GM12878 (cell line): Measurements from ENCODE around the gene NFU1. TPM values are rescaled to one million over a fixed set of nuclear protein-coding genes. Genes with fewer than 3 reads are reported as not detected.

Experiments used
- ATAC-seq: fragments of 200-7000 bp; cut with Tn5 transposase; 3 replicates; pipeline ENCODE4 v1.9.1; 2020; ENCODE audit warnings: mild to moderate bottlenecking, moderate library complexity
- BruUV-seq: library from RNA; stranded (reverse); fragments of 400-500 nt; replicated peaks from 2 replicates; lab custom pipeline; 2021; lab: Mats Ljungman, UMichigan
- CTCF ChIA-PET: fragments of 300-600 bp; sonication (Branson Sonifier 250); formaldehyde crosslinking; extraction: SDS; loops from one replicate; lab custom pipeline; 2021; ENCODE audit warnings: inconsistent platforms; lab: Yijun Ruan, JAX
- POLR2A ChIA-PET: fragments of 350-600 bp; formaldehyde crosslinking; extraction: SDS; loops from one replicate; lab custom pipeline; 2021; ENCODE audit warnings: inconsistent platforms; lab: Charles Lee
- RAD21 ChIA-PET: fragments of 300-600 bp; sonication (Branson Sonifier 250); formaldehyde crosslinking; loops from one replicate; lab custom pipeline; 2023; ENCODE audit warnings: antibody characterized with exemption; ENCODE audit not compliant: unreplicated experiment; lab: Charles Lee
- SMC1A ChIA-PET: fragments of 300-600 bp; sonication (Branson Sonifier 250); formaldehyde crosslinking; loops from one replicate; lab custom pipeline; 2023; ENCODE audit not compliant: unreplicated experiment, uncharacterized antibody; lab: Charles Lee
- DNase-seq: peaks from one replicate; pipeline ENCODE4 v3.0.0-alpha.2; 2011; ENCODE audit warnings: low read depth, low spot score
- FAIRE-seq: peaks from 3 replicates; lab custom pipeline; 2011; peaks lifted over from hg19 to GRCh38; lab: Jason Lieb, UNC
- H2AFZ ChIP-seq: 2 replicates; pipeline ENCODE4 v1.6.0; 2011; ENCODE audit warnings: low read depth, low read length, control low read depth; ENCODE audit not compliant: control insufficient read depth
- H3K27ac ChIP-seq: 2 replicates; pipeline ENCODE4 v1.5.1; 2011; ENCODE audit warnings: control low read depth; ENCODE audit not compliant: control insufficient read depth, insufficient read depth
- H3K27me3 ChIP-seq, 2 experiments: replicated peaks in 1 of 2; 2 replicates each; pipeline versions ENCODE4 v1.6.0 to v1.6.1; 2011; ENCODE audit warnings: low read length in 1 of 2; ENCODE audit not compliant: control insufficient read depth in 2 of 2, insufficient read depth in 2 of 2
- H3K36me3 ChIP-seq, 2 experiments: 2 replicates each; pipeline ENCODE4 v1.5.1; 2011; ENCODE audit warnings: low read length in 1 of 2; ENCODE audit not compliant: control insufficient read depth in 2 of 2, insufficient read depth in 2 of 2
- H3K4me1 ChIP-seq: 2 replicates; pipeline ENCODE4 v1.6.1; 2011; ENCODE audit warnings: mild to moderate bottlenecking, low read length, moderate library complexity, mixed read lengths; ENCODE audit not compliant: control insufficient read depth, insufficient read depth
- H3K4me2 ChIP-seq: 2 replicates; pipeline ENCODE4 v1.6.0; 2011; ENCODE audit warnings: control low read depth; ENCODE audit not compliant: control insufficient read depth, insufficient read depth
- H3K4me3 ChIP-seq: fragments of 200-600 bp; sonication (generic); 2 replicates; pipeline ENCODE4 v1.5.1; 2016
- H3K79me2 ChIP-seq: 2 replicates; pipeline ENCODE4 v1.6.0; 2011; ENCODE audit warnings: low read length; ENCODE audit not compliant: control insufficient read depth, insufficient read depth
- H3K9ac ChIP-seq: 2 replicates; pipeline ENCODE4 v1.8.0; 2011; ENCODE audit warnings: low read length, control low read depth, mixed read lengths; ENCODE audit not compliant: control insufficient read depth, insufficient read depth
- H3K9me3 ChIP-seq: replicated peaks from 3 replicates; pipeline ENCODE4 v1.5.1; 2011; ENCODE audit warnings: mild to moderate bottlenecking, low read length; ENCODE audit not compliant: control insufficient read depth, insufficient read depth
- H4K20me1 ChIP-seq: 2 replicates; pipeline ENCODE4 v1.6.0; 2011; ENCODE audit not compliant: control insufficient read depth, insufficient read depth
- BRCA1 ChIP-seq: IDR thresholded peaks from 2 replicates; pipeline ENCODE4 v1.6.1; 2011; ENCODE audit warnings: low read depth, low read length, improper control_type of control experiment
- CHD2 ChIP-seq: IDR thresholded peaks from 2 replicates; pipeline ENCODE4 v1.6.1; 2011; ENCODE audit warnings: low read depth, low read length, improper control_type of control experiment, borderline replicate concordance
- CHD4 ChIP-seq: fragments of 200-600 bp; sonication (generic); IDR thresholded peaks from 2 replicates; pipeline ENCODE4 v1.6.1; 2016; ENCODE audit warnings: mild to moderate bottlenecking
- CREB1 ChIP-seq: IDR thresholded peaks from 2 replicates; pipeline ENCODE4 v1.6.1; 2012; ENCODE audit warnings: low read depth, mild to moderate bottlenecking, inconsistent platforms
- HCFC1 ChIP-seq: fragments of 150-350 bp; IDR thresholded peaks from 2 replicates; pipeline ENCODE4 v1.6.1; 2014; ENCODE audit warnings: low read length
- JUND ChIP-seq: IDR thresholded peaks from 2 replicates; pipeline ENCODE4 v1.6.1; 2012; ENCODE audit warnings: low read depth, mild to moderate bottlenecking, low read length, improper control_type of control experiment, moderate library complexity
- MTA2 ChIP-seq: fragments of 450-650 bp; IDR thresholded peaks from 2 replicates; pipeline ENCODE4 v1.6.1; 2016; ENCODE audit warnings: low read depth, mild to moderate bottlenecking, moderate library complexity
- NR2C2 ChIP-seq: IDR thresholded peaks from 2 replicates; pipeline ENCODE4 v1.6.1; 2011; ENCODE audit warnings: borderline replicate concordance, low read depth; ENCODE audit not compliant: control insufficient read depth, insufficient read length
- SP1 ChIP-seq: IDR thresholded peaks from one replicate; pipeline ENCODE4 v1.6.1; 2011; ENCODE audit warnings: low read depth, low read length
- SREBF1 ChIP-seq: IDR thresholded peaks from 2 replicates; pipeline ENCODE4 v1.6.1; 2012; ENCODE audit warnings: mild to moderate bottlenecking, low read length
- STAT1 ChIP-seq: fragments of 450-650 bp; conservative IDR thresholded peaks from 2 replicates; pipeline ENCODE4 v1.6.1; 2014; ENCODE audit warnings: antibody characterized with exemption, mild to moderate bottlenecking
- TCF12 ChIP-seq: IDR thresholded peaks from 2 replicates; pipeline ENCODE4 v1.6.1; 2011; ENCODE audit warnings: low read depth, mild to moderate bottlenecking, low read length
- ZSCAN29 ChIP-seq: fragments of 450-650 bp; IDR thresholded peaks from 2 replicates; pipeline ENCODE4 v1.6.1; 2017; ENCODE audit warnings: mild to moderate bottlenecking, moderate library complexity
- WGBS: methylation state at CpG from one replicate; pipeline ENCODE4 v1.1.6; 2016; ENCODE audit warnings: low lambda C conversion rate; ENCODE audit not compliant: insufficient replicate concordance, insufficient coverage; ENCODE audit errors: missing lambda C conversion rate; 5-methylcytosine and 5-hydroxymethylcytosine counted together
- in situ Hi-C: fragments of 300-500 bp; cut with MboI; formaldehyde crosslinking; loops from 9 replicates; pipeline ENCODE4 v1.14.3; 2018; ENCODE audit warnings: mixed read lengths
- intact Hi-C: fragments of 100-400 bp; cut with micrococcal nuclease; formaldehyde crosslinking; loops from one replicate; pipeline ENCODE4 v1.14.2; 2022; ENCODE audit not compliant: unreplicated experiment
- polyA plus RNA-seq, 11 experiments: library from polyadenylated mRNA; depleted of rRNA in 4 of 11; unstranded in 6 of 11; stranded (reverse) in 5 of 11; fragments of >200 nt; fragmentation: Nextera tagmentation in 4 of 11; fragmentation: Illumina TruSeq in 1 of 11; extraction: Ambion mirVana in 4 of 11; extraction: Trizol in 1 of 11; gene quantifications; 1 replicate in 1 of 11; 2 replicates in 10 of 11; pipeline versions ENCODE4 v1.2.1 to v1.2.3, GENCODE V29; 2011 to 2016; ENCODE audit warnings: inconsistent platforms in 2 of 11, missing spikeins in 2 of 11, low read depth in 1 of 11
- total RNA-seq, 4 experiments: library from RNA; depleted of rRNA in 3 of 4; stranded (reverse); fragments of >200 nt in 3 of 4; fragmentation: Illumina TruSeq in 1 of 4; extraction: Trizol in 1 of 4; gene quantifications; 2 replicates each; pipeline versions ENCODE4 v1.2.1 to v1.2.3, GENCODE V29; 2013 to 2021
- TF ChIP-seq, protein P1 (sequence below): fragments of 450-650 bp; IDR thresholded peaks from 2 replicates; pipeline ENCODE4 v1.6.1; 2018; ENCODE audit warnings: mild to moderate bottlenecking, low read depth, moderate library complexity; ENCODE audit not compliant: partially characterized antibody
- TF ChIP-seq, protein P2 (sequence below): IDR thresholded peaks from 2 replicates; pipeline ENCODE4 v1.6.1; 2011; ENCODE audit warnings: low read depth, low read length, improper control_type of control experiment, borderline replicate concordance
- TF ChIP-seq, protein P3 (sequence below): IDR thresholded peaks from 2 replicates; pipeline ENCODE4 v1.6.1; 2012; ENCODE audit warnings: low read length, inconsistent platforms
- TF ChIP-seq, protein P4 (sequence below): fragments of 450-650 bp; IDR thresholded peaks from 2 replicates; pipeline ENCODE4 v1.6.1; 2018; ENCODE audit warnings: borderline replicate concordance, mild to moderate bottlenecking; ENCODE audit not compliant: partially characterized antibody

The NFU1 gene
- total and polyA plus RNA-seq, 10 of the 15 experiments (the other 5 are each of a cell fraction or from before 2014, with no cell fraction given), result 27.3 to 86.0 (median 41.5) TPM

DNA sequence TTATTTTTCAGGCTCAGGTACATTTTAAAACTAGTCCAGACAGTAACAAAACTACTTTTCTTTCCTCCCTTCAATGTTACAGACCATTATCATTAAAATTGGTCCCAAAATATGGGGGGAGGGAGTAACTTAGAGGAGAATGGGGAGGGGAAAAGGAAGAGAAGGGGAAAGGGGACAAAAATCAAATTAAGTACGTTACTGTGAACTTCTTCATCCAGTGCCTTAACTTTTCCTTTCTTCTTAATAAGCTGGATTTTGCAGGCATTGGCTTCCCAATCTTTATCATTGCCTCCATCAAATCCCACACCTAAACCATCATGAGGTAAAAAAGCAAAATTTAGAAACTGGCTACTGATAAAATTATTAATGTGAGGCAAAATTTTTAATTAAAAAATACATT is 67.4 kb downstream of the NFU1 start (continued):
- TF ChIP-seq, protein P1, sequence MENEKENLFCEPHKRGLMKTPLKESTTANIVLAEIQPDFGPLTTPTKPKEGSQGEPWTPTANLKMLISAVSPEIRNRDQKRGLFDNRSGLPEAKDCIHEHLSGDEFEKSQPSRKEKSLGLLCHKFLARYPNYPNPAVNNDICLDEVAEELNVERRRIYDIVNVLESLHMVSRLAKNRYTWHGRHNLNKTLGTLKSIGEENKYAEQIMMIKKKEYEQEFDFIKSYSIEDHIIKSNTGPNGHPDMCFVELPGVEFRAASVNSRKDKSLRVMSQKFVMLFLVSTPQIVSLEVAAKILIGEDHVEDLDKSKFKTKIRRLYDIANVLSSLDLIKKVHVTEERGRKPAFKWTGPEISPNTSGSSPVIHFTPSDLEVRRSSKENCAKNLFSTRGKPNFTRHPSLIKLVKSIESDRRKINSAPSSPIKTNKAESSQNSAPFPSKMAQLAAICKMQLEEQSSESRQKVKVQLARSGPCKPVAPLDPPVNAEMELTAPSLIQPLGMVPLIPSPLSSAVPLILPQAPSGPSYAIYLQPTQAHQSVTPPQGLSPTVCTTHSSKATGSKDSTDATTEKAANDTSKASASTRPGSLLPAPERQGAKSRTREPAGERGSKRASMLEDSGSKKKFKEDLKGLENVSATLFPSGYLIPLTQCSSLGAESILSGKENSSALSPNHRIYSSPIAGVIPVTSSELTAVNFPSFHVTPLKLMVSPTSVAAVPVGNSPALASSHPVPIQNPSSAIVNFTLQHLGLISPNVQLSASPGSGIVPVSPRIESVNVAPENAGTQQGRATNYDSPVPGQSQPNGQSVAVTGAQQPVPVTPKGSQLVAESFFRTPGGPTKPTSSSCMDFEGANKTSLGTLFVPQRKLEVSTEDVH, result no peak
- no peak for TF ChIP-seq NR2C2

DNA sequence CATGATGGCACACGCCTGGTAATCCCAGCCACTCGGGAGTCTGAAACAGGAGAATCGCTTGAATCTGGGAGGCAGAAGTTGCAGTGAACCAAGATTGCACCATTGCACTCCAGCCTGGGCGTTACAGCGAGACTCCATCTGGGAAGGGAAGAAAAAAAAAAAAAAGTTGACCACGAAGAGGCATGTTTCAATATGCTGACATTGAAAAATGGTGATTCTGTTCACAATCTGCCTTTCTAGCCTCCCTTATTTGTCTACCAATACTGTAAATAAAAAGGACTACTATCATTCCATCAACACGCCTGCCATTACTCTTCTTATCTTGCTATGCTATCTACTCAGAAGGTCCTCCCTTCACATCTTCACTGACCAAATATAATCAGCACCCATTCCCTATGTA is 68.6 kb downstream of the NFU1 start:
- Histone ChIP-seq H3K4me3 (no peak overlapping the region), H3K9me3 (no peaks in the 10 kb centered on the region), H3K27me3 (no peaks in the 10 kb centered on the region), H3K79me2 (no peaks in the 10 kb centered on the region; the same call in 1 of the 2 replicates), H4K20me1 (no peaks in the 10 kb centered on the region), H3K4me2 (no peak overlapping the region), H3K27ac (no peak overlapping the region), H3K36me3 (peaks cover 0 to 30% of the 10 kb centered on the region in 2 experiments), H3K9ac (no peak overlapping the region), H2AFZ (no peak overlapping the region), H3K4me1 (no peaks in the 10 kb centered on the region)
- POLR2A ChIA-PET, result interaction anchor here (0.8 to 1.1 kb wide), 2 partner anchors 13 to 185 kb away, joined by 3 to 4 read pairs; no protein-coding TSS in a partner anchor
- BruUV-seq, result TSS peak; percentile 33
- no peak for DNase-seq
- WGBS, result 94% methylated on average over 7 of the region's 7 CpGs
- CTCF ChIA-PET, result no interaction called here
- intact Hi-C loops, result no loop called here
- no peak for FAIRE-seq
- RAD21 ChIA-PET, result no interaction called here
- SMC1A ChIA-PET, result no interaction called here
- ATAC-seq, result no peak
- in situ Hi-C loops, result no loop called here
- TF ChIP-seq, protein P2, sequence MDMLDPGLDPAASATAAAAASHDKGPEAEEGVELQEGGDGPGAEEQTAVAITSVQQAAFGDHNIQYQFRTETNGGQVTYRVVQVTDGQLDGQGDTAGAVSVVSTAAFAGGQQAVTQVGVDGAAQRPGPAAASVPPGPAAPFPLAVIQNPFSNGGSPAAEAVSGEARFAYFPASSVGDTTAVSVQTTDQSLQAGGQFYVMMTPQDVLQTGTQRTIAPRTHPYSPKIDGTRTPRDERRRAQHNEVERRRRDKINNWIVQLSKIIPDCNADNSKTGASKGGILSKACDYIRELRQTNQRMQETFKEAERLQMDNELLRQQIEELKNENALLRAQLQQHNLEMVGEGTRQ, result no peak
- TF ChIP-seq, protein P3, sequence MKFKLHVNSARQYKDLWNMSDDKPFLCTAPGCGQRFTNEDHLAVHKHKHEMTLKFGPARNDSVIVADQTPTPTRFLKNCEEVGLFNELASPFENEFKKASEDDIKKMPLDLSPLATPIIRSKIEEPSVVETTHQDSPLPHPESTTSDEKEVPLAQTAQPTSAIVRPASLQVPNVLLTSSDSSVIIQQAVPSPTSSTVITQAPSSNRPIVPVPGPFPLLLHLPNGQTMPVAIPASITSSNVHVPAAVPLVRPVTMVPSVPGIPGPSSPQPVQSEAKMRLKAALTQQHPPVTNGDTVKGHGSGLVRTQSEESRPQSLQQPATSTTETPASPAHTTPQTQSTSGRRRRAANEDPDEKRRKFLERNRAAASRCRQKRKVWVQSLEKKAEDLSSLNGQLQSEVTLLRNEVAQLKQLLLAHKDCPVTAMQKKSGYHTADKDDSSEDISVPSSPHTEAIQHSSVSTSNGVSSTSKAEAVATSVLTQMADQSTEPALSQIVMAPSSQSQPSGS, result no peak
- TF ChIP-seq CHD4 (no peak), HCFC1 (no peak), CREB1 (no peak), SP1 (no peak), CHD2 (no peak), TCF12 (no peak), STAT1 (no peak), ZSCAN29 (no peak), JUND (no peak), SREBF1 (no peak), BRCA1 (no peak), MTA2 (no peak)
- TF ChIP-seq, protein P4, sequence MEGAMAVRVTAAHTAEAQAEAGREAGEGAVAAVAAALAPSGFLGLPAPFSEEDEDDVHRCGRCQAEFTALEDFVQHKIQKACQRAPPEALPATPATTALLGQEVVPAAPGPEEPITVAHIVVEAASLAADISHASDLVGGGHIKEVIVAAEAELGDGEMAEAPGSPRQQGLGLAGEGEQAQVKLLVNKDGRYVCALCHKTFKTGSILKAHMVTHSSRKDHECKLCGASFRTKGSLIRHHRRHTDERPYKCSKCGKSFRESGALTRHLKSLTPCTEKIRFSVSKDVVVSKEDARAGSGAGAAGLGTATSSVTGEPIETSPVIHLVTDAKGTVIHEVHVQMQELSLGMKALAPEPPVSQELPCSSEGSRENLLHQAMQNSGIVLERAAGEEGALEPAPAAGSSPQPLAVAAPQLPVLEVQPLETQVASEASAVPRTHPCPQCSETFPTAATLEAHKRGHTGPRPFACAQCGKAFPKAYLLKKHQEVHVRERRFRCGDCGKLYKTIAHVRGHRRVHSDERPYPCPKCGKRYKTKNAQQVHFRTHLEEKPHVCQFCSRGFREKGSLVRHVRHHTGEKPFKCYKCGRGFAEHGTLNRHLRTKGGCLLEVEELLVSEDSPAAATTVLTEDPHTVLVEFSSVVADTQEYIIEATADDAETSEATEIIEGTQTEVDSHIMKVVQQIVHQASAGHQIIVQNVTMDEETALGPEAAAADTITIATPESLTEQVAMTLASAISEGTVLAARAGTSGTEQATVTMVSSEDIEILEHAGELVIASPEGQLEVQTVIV, result no peak
